Loucy (cell line): ENCODE data around the gene KCND2.

Experiments used
- H2AFZ ChIP-seq: fragments of 200-600 bp; sonication (generic); 2 replicates; pipeline ENCODE4 v1.6.0; 2016; ENCODE audit warnings: antibody characterized with exemption, mild to moderate bottlenecking, low read length, moderate library complexity
- H3F3A ChIP-seq: fragments of 200-600 bp; 2 replicates; pipeline ENCODE4 v1.6.0; 2016; ENCODE audit warnings: antibody characterized with exemption, low read depth, mild to moderate bottlenecking
- H3K27me3 ChIP-seq: fragments of 200-600 bp; sonication (generic); 2 replicates; pipeline ENCODE4 v1.6.1; 2014; ENCODE audit warnings: low read length, mild to moderate bottlenecking; ENCODE audit not compliant: insufficient read depth, poor library complexity, severe bottlenecking
- H3K36me3 ChIP-seq: fragments of 200-600 bp; sonication (generic); 2 replicates; pipeline ENCODE4 v1.6.1; 2016; ENCODE audit warnings: low read length; ENCODE audit not compliant: insufficient read depth
- H3K4me1 ChIP-seq: fragments of 200-600 bp; sonication (generic); 2 replicates; pipeline ENCODE4 v1.5.1; 2014; ENCODE audit warnings: low read length, mild to moderate bottlenecking; ENCODE audit not compliant: insufficient read depth, poor library complexity, severe bottlenecking
- H3K4me2 ChIP-seq: fragments of 200-600 bp; sonication (generic); 2 replicates; pipeline ENCODE4 v1.6.0; 2014; ENCODE audit warnings: antibody characterized with exemption, low read length, low read depth, mild to moderate bottlenecking; ENCODE audit not compliant: poor library complexity, severe bottlenecking
- H3K4me3 ChIP-seq: fragments of 200-600 bp; sonication (generic); 2 replicates; pipeline ENCODE4 v1.5.1; 2014; ENCODE audit warnings: low read length, mild to moderate bottlenecking, mixed read lengths; ENCODE audit not compliant: poor library complexity, severe bottlenecking
- H3K79me2 ChIP-seq: fragments of 200-600 bp; sonication (generic); 2 replicates; pipeline ENCODE4 v1.6.1; 2014; ENCODE audit warnings: low read length; ENCODE audit not compliant: insufficient read depth
- H3K9ac ChIP-seq: fragments of 200-600 bp; sonication (generic); 2 replicates; pipeline ENCODE4 v1.6.0; 2014; ENCODE audit warnings: mild to moderate bottlenecking, low read depth, low read length, moderate library complexity; ENCODE audit not compliant: poor library complexity, severe bottlenecking
- H3K9me2 ChIP-seq: fragments of 200-600 bp; sonication (generic); replicated peaks from 2 replicates; pipeline ENCODE4 v1.6.1; 2016; ENCODE audit warnings: low read depth, low read length, mixed read lengths
- H3K9me3 ChIP-seq: fragments of 200-600 bp; sonication (generic); 2 replicates; pipeline ENCODE4 v1.6.1; 2014; ENCODE audit warnings: mild to moderate bottlenecking, antibody characterized with exemption, low read length, low read depth; ENCODE audit not compliant: insufficient read depth
- H4K20me1 ChIP-seq: fragments of 200-600 bp; sonication (generic); 2 replicates; pipeline ENCODE4 v1.6.0; 2014; ENCODE audit warnings: antibody characterized with exemption, low read length, mild to moderate bottlenecking; ENCODE audit not compliant: insufficient read depth, poor library complexity, severe bottlenecking
- EZH2phosphoT487 ChIP-seq: fragments of 200-600 bp; IDR thresholded peaks from 2 replicates; pipeline ENCODE4 v1.6.1; 2018; ENCODE audit warnings: antibody characterized with exemption, mild to moderate bottlenecking, moderate library complexity, borderline replicate concordance
- TF ChIP-seq, protein P1 (sequence below): fragments of 200-600 bp; sonication (generic); conservative IDR thresholded peaks from 2 replicates; pipeline ENCODE4 v1.5.1; 2014; ENCODE audit warnings: mild to moderate bottlenecking, antibody characterized with exemption, low read length

The KCND2 gene

GRCh38 chr7:120254845-120255244, 18.1 kb upstream of the KCND2 start:
- H2AFZ ChIP-seq: no peak overlapping the region
- no peaks in the 10 kb centered on the region for H4K20me1 ChIP-seq
- no peaks in the 10 kb centered on the region for H3K27me3 ChIP-seq
- H3K9ac ChIP-seq: no peak overlapping the region
- H3K79me2 ChIP-seq: no peaks in the 10 kb centered on the region
- no peaks in the 10 kb centered on the region for H3K9me3 ChIP-seq
- no peaks in the 10 kb centered on the region for H3F3A ChIP-seq
- no peaks in the 10 kb centered on the region for H3K4me1 ChIP-seq
- no peaks in the 10 kb centered on the region for H3K36me3 ChIP-seq
- H3K9me2 ChIP-seq: no peaks in the 10 kb centered on the region
- H3K4me2 ChIP-seq: no peak overlapping the region
- TF ChIP-seq, protein P1, sequence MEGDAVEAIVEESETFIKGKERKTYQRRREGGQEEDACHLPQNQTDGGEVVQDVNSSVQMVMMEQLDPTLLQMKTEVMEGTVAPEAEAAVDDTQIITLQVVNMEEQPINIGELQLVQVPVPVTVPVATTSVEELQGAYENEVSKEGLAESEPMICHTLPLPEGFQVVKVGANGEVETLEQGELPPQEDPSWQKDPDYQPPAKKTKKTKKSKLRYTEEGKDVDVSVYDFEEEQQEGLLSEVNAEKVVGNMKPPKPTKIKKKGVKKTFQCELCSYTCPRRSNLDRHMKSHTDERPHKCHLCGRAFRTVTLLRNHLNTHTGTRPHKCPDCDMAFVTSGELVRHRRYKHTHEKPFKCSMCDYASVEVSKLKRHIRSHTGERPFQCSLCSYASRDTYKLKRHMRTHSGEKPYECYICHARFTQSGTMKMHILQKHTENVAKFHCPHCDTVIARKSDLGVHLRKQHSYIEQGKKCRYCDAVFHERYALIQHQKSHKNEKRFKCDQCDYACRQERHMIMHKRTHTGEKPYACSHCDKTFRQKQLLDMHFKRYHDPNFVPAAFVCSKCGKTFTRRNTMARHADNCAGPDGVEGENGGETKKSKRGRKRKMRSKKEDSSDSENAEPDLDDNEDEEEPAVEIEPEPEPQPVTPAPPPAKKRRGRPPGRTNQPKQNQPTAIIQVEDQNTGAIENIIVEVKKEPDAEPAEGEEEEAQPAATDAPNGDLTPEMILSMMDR: no peak
- no peak for TF ChIP-seq EZH2phosphoT487
- no peak overlapping the region for H3K4me3 ChIP-seq

DNA sequence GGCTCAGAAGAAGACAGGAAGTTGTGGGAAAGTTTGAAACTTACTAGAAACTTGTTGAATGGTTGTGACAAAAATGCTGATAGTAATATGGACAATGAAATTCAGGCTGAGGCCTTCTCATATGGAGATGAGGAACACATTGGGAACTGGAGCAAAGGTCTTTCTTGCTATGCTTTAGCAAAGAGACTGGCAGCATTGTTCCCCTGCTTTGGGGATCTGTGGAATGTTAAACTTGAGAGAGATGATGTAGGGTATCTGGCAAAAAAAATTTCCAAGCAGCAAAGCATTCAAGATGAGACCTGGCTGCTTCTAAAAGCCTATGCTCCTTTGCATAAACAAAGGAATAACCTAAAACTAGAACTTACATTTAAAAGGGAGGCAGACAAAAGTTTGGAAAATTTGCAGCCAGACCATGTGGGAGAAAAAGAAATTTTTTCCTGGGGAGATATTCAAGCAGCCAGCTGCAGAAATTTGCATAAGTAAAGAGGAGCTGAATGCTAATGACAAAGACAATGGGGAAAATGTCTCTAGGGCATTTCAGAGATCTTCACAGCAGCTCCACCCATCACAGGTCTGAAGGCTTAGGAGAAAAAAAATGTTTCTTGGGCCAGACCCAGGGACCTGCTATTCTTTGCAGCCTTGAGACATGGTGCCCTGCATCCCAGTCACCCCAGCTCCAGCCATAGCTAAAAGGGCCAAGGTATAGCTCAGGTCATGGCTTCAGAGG, 16.5 kb upstream of the KCND2 start:
- no peak overlapping the region for H2AFZ ChIP-seq
- H3K9me2 ChIP-seq: no peaks in the 10 kb centered on the region
- H3K27me3 ChIP-seq: no peaks in the 10 kb centered on the region
- H4K20me1 ChIP-seq: no peaks in the 10 kb centered on the region
- TF ChIP-seq, protein P1: no peak
- TF ChIP-seq EZH2phosphoT487: no peak
- no peaks in the 10 kb centered on the region for H3F3A ChIP-seq
- no peak overlapping the region for H3K4me3 ChIP-seq
- H3K9me3 ChIP-seq: no peaks in the 10 kb centered on the region
- H3K9ac ChIP-seq: no peak overlapping the region
- no peaks in the 10 kb centered on the region for H3K79me2 ChIP-seq
- H3K4me2 ChIP-seq: no peak overlapping the region
- no peaks in the 10 kb centered on the region for H3K36me3 ChIP-seq
- H3K4me1 ChIP-seq: no peaks in the 10 kb centered on the region

GRCh38 chr7:120259386-120259785, 13.6 kb upstream of the KCND2 start:
- no peaks in the 10 kb centered on the region for H3K4me1 ChIP-seq
- no peak overlapping the region for H3K4me3 ChIP-seq
- H2AFZ ChIP-seq: no peak overlapping the region
- no peaks in the 10 kb centered on the region for H3K27me3 ChIP-seq
- H3K79me2 ChIP-seq: no peaks in the 10 kb centered on the region
- no peaks in the 10 kb centered on the region for H3F3A ChIP-seq
- H3K9me2 ChIP-seq: no peaks in the 10 kb centered on the region
- H3K4me2 ChIP-seq: no peak overlapping the region
- no peaks in the 10 kb centered on the region for H3K36me3 ChIP-seq
- TF ChIP-seq, protein P1: no peak
- TF ChIP-seq EZH2phosphoT487: no peak
- no peak overlapping the region for H3K9ac ChIP-seq
- H4K20me1 ChIP-seq: no peaks in the 10 kb centered on the region
- no peaks in the 10 kb centered on the region for H3K9me3 ChIP-seq
